GM21717 (cell line): ENCODE results near the gene CD52.

Source experiments
- ATAC-seq: cut with Tn5 transposase; IDR thresholded peaks from one replicate; pipeline ENCODE4 v1.9.1; 2021; ENCODE audit warnings: mild to moderate bottlenecking, moderate library complexity; ENCODE audit not compliant: unreplicated experiment

CD52 gene

GRCh38 chr1:26353976-26354820, 36.4 kb downstream of the CD52 start, which contains the start of gene CRYBG2:
Gene CRYBG2, minus strand, starts transcription at chr1:26354130. Its CDS starts 7,473 bp downstream, at chr1:26346657.
- no peak for ATAC-seq

DNA sequence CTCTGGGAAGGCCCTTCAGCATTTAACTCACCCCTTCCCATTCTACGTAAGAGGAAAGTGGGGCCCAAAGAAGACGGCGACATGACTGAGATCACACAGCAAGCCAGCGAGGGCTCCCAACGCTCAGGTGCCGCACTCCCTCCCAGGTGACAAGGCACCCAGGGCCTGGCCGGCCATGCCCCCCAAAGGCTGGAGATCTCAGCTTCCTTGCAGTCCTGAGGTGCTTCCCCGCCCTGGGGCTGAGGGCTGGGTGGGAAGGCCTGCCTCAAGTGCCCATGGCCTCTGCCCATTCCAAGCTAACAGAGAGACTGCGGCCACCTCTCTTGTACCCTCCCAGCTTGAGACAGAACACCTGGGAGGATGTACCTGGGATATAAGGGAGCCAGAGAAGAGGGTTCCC, 37.2 kb downstream of the CD52 start:
- ATAC-seq: no peak

- ATAC-seq: no peak
Measured at GRCh38 chr1:26356106-26356505, 38.3 kb downstream of the CD52 start.

DNA sequence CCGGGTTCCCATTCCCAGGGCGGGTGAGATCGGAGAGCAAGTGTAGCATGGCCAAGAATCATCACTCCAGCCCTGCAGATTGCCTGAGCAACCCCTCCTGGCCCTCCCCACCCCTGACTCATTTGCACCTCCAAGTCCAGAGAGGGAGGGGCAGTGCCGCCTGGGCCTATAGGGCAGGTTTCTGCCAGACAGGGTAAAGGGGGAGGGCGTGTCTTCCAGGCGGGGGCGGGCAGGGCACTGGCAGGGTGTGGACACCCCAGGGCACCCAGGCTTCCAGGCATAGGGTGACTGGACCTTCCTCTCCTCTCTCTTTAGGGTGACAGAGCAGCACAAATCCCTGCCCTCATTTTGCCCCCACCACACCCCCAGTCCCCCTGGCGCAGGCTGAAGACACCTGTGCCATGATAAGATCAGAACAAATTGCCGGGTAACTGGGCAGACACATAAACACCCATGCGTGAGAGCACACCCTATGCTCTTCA, 39.4 kb downstream of the CD52 start:
- no peak for ATAC-seq

DNA sequence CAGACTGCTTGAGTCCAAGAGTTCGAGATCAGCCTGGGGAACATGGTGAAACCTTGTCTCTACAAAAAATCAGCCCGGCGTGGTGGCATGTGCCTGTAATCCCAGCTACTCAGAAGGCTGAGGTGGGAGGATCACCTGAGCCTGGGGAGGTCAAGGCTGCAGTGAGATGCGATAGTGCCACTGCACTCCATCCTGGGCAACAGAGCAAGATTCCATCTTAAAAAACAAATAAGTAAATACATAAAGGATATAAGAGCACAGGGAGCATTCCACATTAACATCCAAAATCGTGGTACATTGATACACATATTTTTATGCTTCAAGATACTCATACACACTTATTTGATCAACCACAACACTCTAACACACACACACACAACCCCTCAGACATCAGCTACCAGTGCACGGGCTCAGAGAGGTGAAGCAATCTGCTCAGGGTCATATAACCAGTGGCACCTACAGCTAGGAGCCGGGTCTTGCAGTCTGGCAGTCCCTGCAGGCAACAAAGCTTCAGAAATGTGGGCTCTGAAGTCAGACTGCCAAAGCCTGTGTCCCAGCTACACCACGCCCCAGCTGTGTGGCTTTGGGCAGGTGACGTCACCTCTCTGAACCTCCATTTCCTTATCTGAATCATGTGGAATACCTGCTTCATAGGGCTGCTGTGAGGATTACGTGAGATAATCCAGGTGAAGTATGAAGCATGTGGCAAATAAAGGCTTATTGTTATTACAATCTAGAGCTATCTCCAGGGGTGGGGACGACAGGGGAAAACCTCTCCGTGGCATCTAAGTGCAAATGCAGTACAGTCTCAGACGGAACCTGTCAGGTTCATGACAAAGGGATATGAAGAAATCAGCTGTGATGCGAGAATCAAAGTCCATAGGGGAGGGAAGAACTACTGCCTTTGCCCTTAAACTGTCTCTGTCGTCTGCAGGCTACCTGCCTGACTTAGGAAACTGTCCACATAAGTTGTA, 40.9 kb downstream of the CD52 start:
- ATAC-seq: no peak

DNA sequence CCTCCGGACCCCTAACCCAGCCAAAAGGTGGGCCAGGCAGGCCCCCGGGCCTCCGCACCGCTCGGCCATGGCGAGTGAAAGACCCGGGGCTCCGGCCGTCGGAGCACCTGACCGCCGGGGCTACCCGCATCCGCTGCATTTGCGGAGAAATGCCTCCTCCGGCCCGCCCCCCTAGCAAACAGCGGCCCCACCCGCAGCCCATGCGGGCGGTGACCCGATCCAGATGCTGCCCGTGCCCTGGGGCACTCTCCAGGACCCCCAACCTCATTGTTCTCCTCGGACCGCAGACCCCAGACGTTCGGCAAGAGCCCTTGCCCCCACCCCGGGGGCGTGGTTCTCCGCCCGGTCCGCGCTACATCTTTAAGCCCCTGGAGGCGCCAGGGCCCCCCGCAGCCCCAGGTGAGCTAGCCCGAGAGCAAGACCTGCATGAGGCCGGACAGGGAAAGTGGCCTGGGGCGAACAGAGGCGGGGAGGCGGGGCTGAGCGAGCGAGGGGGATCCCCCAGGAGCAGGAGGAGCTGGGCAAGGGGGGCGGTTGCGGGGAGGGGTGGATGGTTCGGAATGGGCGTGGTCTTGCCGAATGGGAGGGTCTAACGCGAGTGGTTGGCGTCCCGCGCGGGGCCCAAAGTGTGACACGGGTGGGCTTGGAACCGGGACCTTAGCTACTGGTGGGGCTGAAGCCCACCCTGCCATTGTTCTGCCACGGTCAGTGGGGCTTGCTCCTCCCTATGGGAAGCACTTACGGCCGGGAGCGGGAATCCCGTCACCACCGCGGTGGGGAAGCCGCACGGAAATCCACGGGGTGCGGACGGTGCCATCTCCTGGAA, 42.4 kb downstream of the CD52 start:
- no peak for ATAC-seq

DNA sequence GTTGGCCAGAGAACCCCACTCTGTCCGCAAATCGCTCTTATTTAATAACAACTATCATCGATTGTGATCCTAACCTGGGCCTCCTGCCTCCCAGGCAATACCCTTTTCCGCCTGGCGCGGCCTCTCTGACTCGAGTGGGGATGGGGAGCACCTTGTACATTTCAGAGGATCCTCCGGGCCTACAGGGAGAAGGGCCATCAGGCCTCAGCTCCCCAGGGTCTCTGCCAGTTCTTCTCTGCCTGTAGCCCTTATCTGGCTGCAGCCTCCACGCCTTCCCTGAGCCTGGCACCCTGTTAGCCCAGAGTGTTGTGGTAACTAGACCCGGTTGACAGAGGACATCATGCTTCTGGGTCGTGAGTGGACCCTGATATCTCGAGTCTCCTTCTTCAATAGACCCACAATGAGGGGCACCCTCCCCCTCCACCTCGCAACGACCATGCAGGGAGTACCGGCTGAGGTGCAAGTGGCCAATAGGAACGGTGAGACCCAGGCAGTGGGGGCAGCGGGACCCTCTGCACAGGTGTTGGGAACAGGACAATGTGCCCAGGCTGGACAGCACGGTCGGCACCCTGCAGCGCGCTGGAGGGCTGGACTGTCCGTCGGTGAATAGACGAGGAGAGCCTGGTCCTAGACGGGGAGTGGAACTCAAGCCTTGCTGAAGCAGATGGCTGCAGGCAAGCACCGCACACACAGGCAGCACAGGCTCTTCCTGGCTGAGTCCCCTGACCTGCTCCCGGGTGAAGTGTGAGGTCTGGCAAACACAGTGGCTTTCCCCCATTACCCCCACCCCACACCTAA, 43.2 kb downstream of the CD52 start:
- ATAC-seq: no peak

DNA sequence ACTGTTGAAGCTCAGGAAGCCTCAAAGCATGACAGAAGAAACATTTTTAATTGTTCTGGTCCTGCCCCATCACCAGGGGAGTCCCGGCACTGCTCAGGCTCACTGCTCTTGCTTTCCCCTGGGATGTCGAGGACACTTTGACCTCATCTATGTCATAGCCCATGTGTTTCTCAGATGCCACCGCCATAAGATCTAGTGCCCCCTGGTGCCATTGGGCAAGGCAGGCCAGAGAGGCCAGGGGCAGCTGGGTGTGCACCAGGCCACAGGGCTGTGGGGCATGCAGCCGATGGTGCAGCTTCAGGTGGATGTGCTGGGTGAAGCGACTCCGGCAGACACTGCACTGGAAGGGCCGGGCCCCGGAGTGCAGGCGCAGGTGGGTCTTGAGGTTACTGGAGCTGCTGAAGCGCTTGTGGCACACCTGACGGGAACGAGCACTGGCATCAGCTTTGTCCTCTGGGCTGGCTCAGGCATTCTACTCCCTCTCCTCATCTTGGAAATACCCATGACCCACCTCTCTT, 43.9 kb downstream of the CD52 start:
- ATAC-seq: no peak

DNA sequence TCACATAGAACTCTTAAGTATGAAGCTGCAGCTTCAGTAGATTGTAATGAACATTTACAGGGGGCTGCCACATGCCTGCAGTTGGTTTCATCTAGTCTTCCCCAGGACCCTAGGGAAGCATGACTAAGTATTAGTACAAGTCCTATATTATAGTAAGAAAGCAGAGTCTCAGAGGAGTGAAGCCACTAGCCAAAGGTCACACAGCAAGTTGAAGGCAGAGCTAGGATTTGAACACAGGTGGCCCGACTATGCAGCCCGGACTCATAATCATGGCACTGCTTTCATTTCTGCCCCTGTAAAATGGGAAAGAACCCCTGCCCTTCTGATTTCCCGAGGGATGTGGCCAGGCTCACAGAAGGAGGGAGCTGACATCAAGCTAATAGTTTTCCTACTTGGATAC, 44.6 kb downstream of the CD52 start:
- ATAC-seq: no peak

DNA sequence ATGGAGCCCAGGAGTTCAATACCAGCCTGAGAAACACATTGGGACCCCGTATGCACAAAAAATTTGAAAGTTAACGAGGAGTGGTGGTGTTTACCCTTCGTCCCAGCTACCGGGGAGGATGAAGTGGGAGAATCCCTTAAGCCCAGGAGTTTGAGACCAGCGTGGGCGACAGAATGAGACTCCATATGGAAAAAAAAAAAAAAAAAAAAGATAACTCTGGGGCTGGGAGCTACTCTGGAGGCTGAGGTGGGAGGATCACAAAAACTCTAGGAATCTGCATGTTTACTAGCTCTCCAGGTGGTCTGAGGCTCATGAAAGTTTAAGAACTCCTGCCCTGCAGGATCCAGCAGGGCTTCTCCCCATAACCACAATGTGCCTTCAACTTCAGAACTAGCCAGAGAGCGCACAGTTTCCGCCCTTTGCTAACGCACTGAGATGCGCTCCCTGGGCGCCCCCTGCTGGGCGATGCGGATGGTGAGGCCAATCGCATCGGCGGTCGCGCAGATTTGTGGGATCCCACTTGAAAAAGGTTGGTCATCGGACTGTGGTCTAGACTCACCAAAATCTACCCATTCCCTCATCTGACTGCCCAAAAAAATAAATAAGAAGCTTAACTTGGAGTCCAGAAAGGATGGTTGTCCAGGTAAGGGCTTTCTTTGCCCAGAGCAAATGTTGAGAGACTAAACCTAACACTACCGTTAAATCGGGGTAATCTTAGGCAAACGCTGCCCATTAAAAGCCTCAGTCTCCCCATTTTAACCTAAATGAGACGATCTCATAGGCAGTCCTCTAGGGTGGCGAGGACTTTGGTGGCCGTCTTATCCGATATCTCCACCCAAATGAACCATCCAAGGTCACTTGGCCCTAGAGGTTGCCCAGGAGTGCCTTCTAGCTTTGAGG, 46.0 kb downstream of the CD52 start:
- no peak for ATAC-seq

- no peak for ATAC-seq
Measured at GRCh38 chr1:26364956-26365355, 47.2 kb downstream of the CD52 start.

- no peak for ATAC-seq
Measured at GRCh38 chr1:26367441-26367840, 49.7 kb downstream of the CD52 start.

DNA sequence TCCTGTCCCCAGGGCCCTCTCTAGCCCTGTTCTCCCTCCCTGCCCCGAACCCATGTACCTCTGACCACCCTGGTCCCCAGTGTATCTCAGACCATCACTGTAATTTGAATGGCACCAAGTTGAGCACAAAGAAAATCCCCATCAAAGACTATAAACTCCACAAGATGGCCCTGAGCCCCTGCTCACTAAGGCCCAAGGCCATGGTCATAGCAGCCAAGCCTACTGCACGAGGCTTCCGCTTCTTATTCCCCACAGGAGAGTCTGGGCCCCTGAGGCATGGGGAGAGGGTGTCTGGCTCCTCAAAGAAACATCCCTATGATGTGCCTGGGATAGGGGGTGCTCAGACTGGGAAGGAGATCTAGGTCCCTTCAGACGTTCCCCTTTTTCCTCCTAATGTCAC, 50.2 kb downstream of the CD52 start:
- ATAC-seq: no peak

DNA sequence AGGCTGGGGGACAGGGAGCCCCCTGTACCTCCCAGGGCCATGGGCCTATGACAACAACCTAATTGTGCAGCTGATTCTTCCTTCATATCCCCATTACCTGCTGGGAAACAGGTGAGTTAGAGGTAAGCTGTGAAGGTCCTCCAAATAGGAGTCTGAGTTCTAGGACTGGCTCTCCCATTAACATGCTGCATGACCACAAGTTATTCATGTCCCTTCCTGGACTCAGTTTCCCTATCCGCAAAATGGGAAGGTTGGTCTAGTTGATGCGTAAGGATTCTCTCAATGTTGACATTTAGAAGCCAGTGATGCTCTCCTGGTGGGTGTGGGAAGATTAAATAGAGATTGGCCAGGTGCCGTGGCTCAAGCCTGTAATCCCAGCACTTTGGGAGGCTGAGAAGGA, 50.7 kb downstream of the CD52 start:
- ATAC-seq: no peak
